HPDE6-E6E7 (cell line): ENCODE measurements around the gene USP37.

Experiments used
- DNase-seq: peaks from one replicate; pipeline ENCODE4 v3.0.0; 2011; ENCODE audit warnings: missing footprints; ENCODE audit errors: extremely low spot score

Gene USP37

GRCh38 chr2:218402491-218402901 is 165.7 kb downstream of the USP37 start:
- no peak for DNase-seq

GRCh38 chr2:218401890-218402289 is 166.3 kb downstream of the USP37 start:
- DNase-seq = no peak

- no peak for DNase-seq
Observed at GRCh38 chr2:218400930-218401881, 166.9 kb downstream of the USP37 start.
